ENCODE data around the gene ZFHX3.

- TF ChIP-seq CTCF (IDR thresholded peaks at IDR 0.05 in 8 of 11, conservative IDR thresholded peaks at IDR 0.05 in 3 of 11): no peak
- no peak for TF ChIP-seq POLR2A (IDR thresholded peaks at IDR 0.05)
Measured at GRCh38 chr16:72846594-72846993, 201.3 kb downstream of the ZFHX3 start.
